ENCODE results near the gene FMO4.
"Not testable (repeated sequence)": the region's sequence is repeated elsewhere in the genome, so short reads cannot be mapped to it uniquely, and the experiment has no call there.

Gene FMO4

GRCh38 chr1:171366085-171366484 lies 52.1 kb downstream of the FMO4 start:
- no peak overlapping the region for H3K4me3 ChIP-seq (ENCODE audit: low read length)
- no peak overlapping the region for H3K9ac ChIP-seq (ENCODE audit: low read length)
- no peaks in the 10 kb centered on the region for H3K27me3 ChIP-seq (ENCODE audit: control insufficient read depth, insufficient read depth, low read length)
- no peaks in the 10 kb centered on the region for H3K9me3 ChIP-seq (ENCODE audit: control insufficient read depth, low read length)
- no peaks in the 10 kb centered on the region for H3K4me1 ChIP-seq (ENCODE audit: control insufficient read depth, insufficient read depth, low read length)
- H3K36me3 ChIP-seq (ENCODE audit: control insufficient read depth, insufficient read depth, low read length): no peaks in the 10 kb centered on the region

GRCh38 chr1:171366816-171367215 lies 52.8 kb downstream of the FMO4 start:
- H3K4me3 ChIP-seq (ENCODE audit: low read length): no peak overlapping the region
- no peaks in the 10 kb centered on the region for H3K36me3 ChIP-seq (ENCODE audit: control insufficient read depth, insufficient read depth, low read length)
- no peaks in the 10 kb centered on the region for H3K27me3 ChIP-seq (ENCODE audit: control insufficient read depth, insufficient read depth, low read length)
- H3K9me3 ChIP-seq (ENCODE audit: control insufficient read depth, low read length): no peaks in the 10 kb centered on the region
- no peak overlapping the region for H3K9ac ChIP-seq (ENCODE audit: low read length)
- no peaks in the 10 kb centered on the region for H3K4me1 ChIP-seq (ENCODE audit: control insufficient read depth, insufficient read depth, low read length)

- H3K27me3 ChIP-seq (ENCODE audit: control insufficient read depth, insufficient read depth, low read length): no peaks in the 10 kb centered on the region
- H3K36me3 ChIP-seq (ENCODE audit: control insufficient read depth, insufficient read depth, low read length): no peaks in the 10 kb centered on the region
- peaks cover 4% of the 10 kb centered on the region for H3K4me1 ChIP-seq (ENCODE audit: control insufficient read depth, insufficient read depth, low read length)
- H3K4me3 ChIP-seq (ENCODE audit: low read length): no peak overlapping the region
- no peak overlapping the region for H3K9ac ChIP-seq (ENCODE audit: low read length)
- no peaks in the 10 kb centered on the region for H3K9me3 ChIP-seq (ENCODE audit: control insufficient read depth, low read length)
Measured at GRCh38 chr1:171367436-171367835, 53.5 kb downstream of the FMO4 start.

- H3K4me3 ChIP-seq (ENCODE audit: low read length): no peak overlapping the region
- H3K36me3 ChIP-seq (ENCODE audit: control insufficient read depth, insufficient read depth, low read length): no peaks in the 10 kb centered on the region
- H3K9me3 ChIP-seq (ENCODE audit: control insufficient read depth, low read length): no peaks in the 10 kb centered on the region
- no peaks in the 10 kb centered on the region for H3K27me3 ChIP-seq (ENCODE audit: control insufficient read depth, insufficient read depth, low read length)
- H3K9ac ChIP-seq (ENCODE audit: low read length): no peak overlapping the region
- H3K4me1 ChIP-seq (ENCODE audit: control insufficient read depth, insufficient read depth, low read length): peaks cover 4% of the 10 kb centered on the region
Measured at GRCh38 chr1:171372418-171373084, 58.6 kb downstream of the FMO4 start.

GRCh38 chr1:171373357-171374122 lies 59.6 kb downstream of the FMO4 start:
- H3K4me1 ChIP-seq (ENCODE audit: control insufficient read depth, insufficient read depth, low read length); H3K9me3 ChIP-seq (ENCODE audit: control insufficient read depth, low read length); H3K4me3 ChIP-seq (ENCODE audit: low read length); H3K9ac ChIP-seq (ENCODE audit: low read length); H3K27me3 ChIP-seq (ENCODE audit: control insufficient read depth, insufficient read depth, low read length); H3K36me3 ChIP-seq (ENCODE audit: control insufficient read depth, insufficient read depth, low read length): not testable (repeated sequence)

GRCh38 chr1:171379846-171380245 lies 65.9 kb downstream of the FMO4 start:
- Histone ChIP-seq H3K9ac (ENCODE audit: low read length) (no peak overlapping the region), H3K27me3 (ENCODE audit: control insufficient read depth, insufficient read depth, low read length) (no peaks in the 10 kb centered on the region), H3K9me3 (ENCODE audit: control insufficient read depth, low read length) (no peaks in the 10 kb centered on the region), H3K4me1 (ENCODE audit: control insufficient read depth, insufficient read depth, low read length) (no peaks in the 10 kb centered on the region), H3K36me3 (ENCODE audit: control insufficient read depth, insufficient read depth, low read length) (no peaks in the 10 kb centered on the region), H3K4me3 (ENCODE audit: low read length) (no peak overlapping the region)

GRCh38 chr1:171381866-171382210 lies 67.9 kb downstream of the FMO4 start:
- H3K36me3 ChIP-seq (ENCODE audit: control insufficient read depth, insufficient read depth, low read length): no peaks in the 10 kb centered on the region
- no peaks in the 10 kb centered on the region for H3K4me1 ChIP-seq (ENCODE audit: control insufficient read depth, insufficient read depth, low read length)
- no peak overlapping the region for H3K4me3 ChIP-seq (ENCODE audit: low read length)
- no peaks in the 10 kb centered on the region for H3K27me3 ChIP-seq (ENCODE audit: control insufficient read depth, insufficient read depth, low read length)
- H3K9me3 ChIP-seq (ENCODE audit: control insufficient read depth, low read length): no peaks in the 10 kb centered on the region
- no peak overlapping the region for H3K9ac ChIP-seq (ENCODE audit: low read length)

GRCh38 chr1:171384496-171384895 lies 70.5 kb downstream of the FMO4 start:
- Histone ChIP-seq H3K9ac (ENCODE audit: low read length) (no peak overlapping the region), H3K36me3 (ENCODE audit: control insufficient read depth, insufficient read depth, low read length) (no peaks in the 10 kb centered on the region), H3K9me3 (ENCODE audit: control insufficient read depth, low read length) (no peaks in the 10 kb centered on the region), H3K4me1 (ENCODE audit: control insufficient read depth, insufficient read depth, low read length) (no peaks in the 10 kb centered on the region), H3K27me3 (ENCODE audit: control insufficient read depth, insufficient read depth, low read length) (no peaks in the 10 kb centered on the region), H3K4me3 (ENCODE audit: low read length) (no peak overlapping the region)

GRCh38 chr1:171389171-171389570 lies 75.2 kb downstream of the FMO4 start:
- H3K27me3 ChIP-seq (ENCODE audit: control insufficient read depth, insufficient read depth, low read length): no peaks in the 10 kb centered on the region
- H3K36me3 ChIP-seq (ENCODE audit: control insufficient read depth, insufficient read depth, low read length): no peaks in the 10 kb centered on the region
- H3K4me3 ChIP-seq (ENCODE audit: low read length): no peak overlapping the region
- H3K9ac ChIP-seq (ENCODE audit: low read length): no peak overlapping the region
- no peaks in the 10 kb centered on the region for H3K9me3 ChIP-seq (ENCODE audit: control insufficient read depth, low read length)
- H3K4me1 ChIP-seq (ENCODE audit: control insufficient read depth, insufficient read depth, low read length): no peaks in the 10 kb centered on the region

GRCh38 chr1:171390740-171391139 lies 76.8 kb downstream of the FMO4 start:
- H3K9ac ChIP-seq (ENCODE audit: low read length); H3K4me1 ChIP-seq (ENCODE audit: control insufficient read depth, insufficient read depth, low read length); H3K27me3 ChIP-seq (ENCODE audit: control insufficient read depth, insufficient read depth, low read length); H3K4me3 ChIP-seq (ENCODE audit: low read length); H3K9me3 ChIP-seq (ENCODE audit: control insufficient read depth, low read length); H3K36me3 ChIP-seq (ENCODE audit: control insufficient read depth, insufficient read depth, low read length): not testable (repeated sequence)
